Muscle layer of colon (tissue), 2 donors: Measurements from ENCODE around the gene GRM5.
"Not testable (repeated sequence)": the region's sequence is repeated elsewhere in the genome, so short reads cannot be mapped to it uniquely, and the experiment has no call there.

ENCODE experiments used
- H3K27ac ChIP-seq: one replicate; pipeline ENCODE4 v1.7.0; 2013; ENCODE audit warnings: low read depth, mild to moderate bottlenecking, low read length, moderate library complexity
- H3K27me3 ChIP-seq, 2 donors: one replicate each; pipeline ENCODE4 v1.7.0; 2013; ENCODE audit warnings: low read length in 2 of 2, mild to moderate bottlenecking in 2 of 2; ENCODE audit not compliant: insufficient read depth in 2 of 2, control insufficient read depth in 1 of 2
- H3K36me3 ChIP-seq: one replicate; pipeline ENCODE4 v1.7.0; 2013; ENCODE audit warnings: mild to moderate bottlenecking, low read length; ENCODE audit not compliant: insufficient read depth
- H3K4me1 ChIP-seq: one replicate; pipeline ENCODE4 v1.7.0; 2013; ENCODE audit warnings: mild to moderate bottlenecking, low read length; ENCODE audit not compliant: insufficient read depth
- H3K4me3 ChIP-seq, 2 donors: one replicate each; pipeline ENCODE4 v1.7.0; 2013; ENCODE audit warnings: low read length in 2 of 2, low read depth in 1 of 2, mild to moderate bottlenecking in 1 of 2, moderate library complexity in 1 of 2
- H3K9ac ChIP-seq: one replicate; pipeline ENCODE4 v1.7.0; 2013; ENCODE audit warnings: low read length
- H3K9me3 ChIP-seq: one replicate; pipeline ENCODE4 v1.7.0; 2013; ENCODE audit warnings: mild to moderate bottlenecking, low read length
- donor health status: abdominal sarcoma.
- donor health status: Adenocarcinoma of cecum.

Gene GRM5

GRCh38 chr11:89047159-89047558 is 18.6 kb downstream of the GRM5 start:
- not testable (repeated sequence) for H3K27ac ChIP-seq, H3K4me3 ChIP-seq, H3K27me3 ChIP-seq, H3K9ac ChIP-seq, H3K36me3 ChIP-seq, H3K9me3 ChIP-seq, H3K4me1 ChIP-seq

GRCh38 chr11:89043861-89044588 is 21.8 kb downstream of the GRM5 start:
- H3K9me3 ChIP-seq, result not testable (repeated sequence)

GRCh38 chr11:89029671-89030070 is 36.1 kb downstream of the GRM5 start:
- H3K4me3 ChIP-seq, H3K9ac ChIP-seq, H3K4me1 ChIP-seq, H3K9me3 ChIP-seq, H3K27ac ChIP-seq, H3K36me3 ChIP-seq, H3K27me3 ChIP-seq: not testable (repeated sequence)

More at GRCh38 chr11:89043861-89044588, 21.8 kb downstream of the GRM5 start:
- not testable (repeated sequence) for H3K4me3 ChIP-seq, H3K4me1 ChIP-seq, H3K27me3 ChIP-seq, H3K36me3 ChIP-seq, H3K27ac ChIP-seq, H3K9ac ChIP-seq

GRCh38 chr11:89021339-89021738 is 44.4 kb downstream of the GRM5 start:
- H3K27me3 ChIP-seq, result no peaks in the 10 kb centered on the region
- H3K4me1 ChIP-seq, result no peaks in the 10 kb centered on the region
- no peak overlapping the region for H3K27ac ChIP-seq
- H3K9me3 ChIP-seq, result no peaks in the 10 kb centered on the region
- H3K36me3 ChIP-seq, result no peaks in the 10 kb centered on the region
- H3K9ac ChIP-seq, result no peak overlapping the region
- no peak overlapping the region for H3K4me3 ChIP-seq

- not testable (repeated sequence) for H3K9ac ChIP-seq, H3K4me3 ChIP-seq, H3K27me3 ChIP-seq, H3K27ac ChIP-seq, H3K36me3 ChIP-seq, H3K4me1 ChIP-seq, H3K9me3 ChIP-seq
Measured at GRCh38 chr11:89019827-89020547, 45.8 kb downstream of the GRM5 start.

GRCh38 chr11:89016214-89016613 is 49.6 kb downstream of the GRM5 start:
- Histone ChIP-seq H3K9me3 (no peaks in the 10 kb centered on the region), H3K9ac (no peak overlapping the region), H3K36me3 (no peaks in the 10 kb centered on the region), H3K4me1 (no peaks in the 10 kb centered on the region), H3K27me3 (no peaks in the 10 kb centered on the region), H3K27ac (no peak overlapping the region), H3K4me3 (no peak overlapping the region)

GRCh38 chr11:89015614-89016013 is 50.2 kb downstream of the GRM5 start:
- no peak overlapping the region for H3K9ac ChIP-seq
- no peak overlapping the region for H3K27ac ChIP-seq
- H3K4me1 ChIP-seq, result no peaks in the 10 kb centered on the region
- H3K36me3 ChIP-seq, result no peaks in the 10 kb centered on the region
- no peaks in the 10 kb centered on the region for H3K9me3 ChIP-seq
- no peak overlapping the region for H3K4me3 ChIP-seq
- no peaks in the 10 kb centered on the region for H3K27me3 ChIP-seq

GRCh38 chr11:89000852-89001251 is 64.9 kb downstream of the GRM5 start:
- not testable (repeated sequence) for H3K27me3 ChIP-seq, H3K4me1 ChIP-seq, H3K27ac ChIP-seq, H3K9me3 ChIP-seq, H3K36me3 ChIP-seq, H3K9ac ChIP-seq, H3K4me3 ChIP-seq

GRCh38 chr11:88979641-88980040 is 86.1 kb downstream of the GRM5 start:
- no peaks in the 10 kb centered on the region for H3K27me3 ChIP-seq
- no peak overlapping the region for H3K4me3 ChIP-seq
- H3K9ac ChIP-seq, result no peak overlapping the region
- H3K36me3 ChIP-seq, result no peaks in the 10 kb centered on the region
- H3K9me3 ChIP-seq, result no peaks in the 10 kb centered on the region
- H3K27ac ChIP-seq, result no peak overlapping the region
- no peaks in the 10 kb centered on the region for H3K4me1 ChIP-seq

- not testable (repeated sequence) for H3K4me3 ChIP-seq, H3K27ac ChIP-seq, H3K9me3 ChIP-seq, H3K36me3 ChIP-seq, H3K9ac ChIP-seq, H3K4me1 ChIP-seq, H3K27me3 ChIP-seq
Measured at GRCh38 chr11:88978992-88979391, 86.8 kb downstream of the GRM5 start.

GRCh38 chr11:88975441-88975840 is 90.3 kb downstream of the GRM5 start:
- not testable (repeated sequence) for H3K9ac ChIP-seq, H3K4me3 ChIP-seq, H3K27me3 ChIP-seq, H3K36me3 ChIP-seq, H3K27ac ChIP-seq, H3K4me1 ChIP-seq, H3K9me3 ChIP-seq

GRCh38 chr11:88972210-88972609 is 93.6 kb downstream of the GRM5 start:
- H3K27ac ChIP-seq, result no peak overlapping the region
- H3K9me3 ChIP-seq, result no peaks in the 10 kb centered on the region
- no peak overlapping the region for H3K9ac ChIP-seq
- no peaks in the 10 kb centered on the region for H3K4me1 ChIP-seq
- H3K36me3 ChIP-seq, result no peaks in the 10 kb centered on the region
- H3K4me3 ChIP-seq, result no peak overlapping the region
- H3K27me3 ChIP-seq, result no peaks in the 10 kb centered on the region
